ENCODE data around the gene ATP13A3.

Gene ATP13A3

DNA sequence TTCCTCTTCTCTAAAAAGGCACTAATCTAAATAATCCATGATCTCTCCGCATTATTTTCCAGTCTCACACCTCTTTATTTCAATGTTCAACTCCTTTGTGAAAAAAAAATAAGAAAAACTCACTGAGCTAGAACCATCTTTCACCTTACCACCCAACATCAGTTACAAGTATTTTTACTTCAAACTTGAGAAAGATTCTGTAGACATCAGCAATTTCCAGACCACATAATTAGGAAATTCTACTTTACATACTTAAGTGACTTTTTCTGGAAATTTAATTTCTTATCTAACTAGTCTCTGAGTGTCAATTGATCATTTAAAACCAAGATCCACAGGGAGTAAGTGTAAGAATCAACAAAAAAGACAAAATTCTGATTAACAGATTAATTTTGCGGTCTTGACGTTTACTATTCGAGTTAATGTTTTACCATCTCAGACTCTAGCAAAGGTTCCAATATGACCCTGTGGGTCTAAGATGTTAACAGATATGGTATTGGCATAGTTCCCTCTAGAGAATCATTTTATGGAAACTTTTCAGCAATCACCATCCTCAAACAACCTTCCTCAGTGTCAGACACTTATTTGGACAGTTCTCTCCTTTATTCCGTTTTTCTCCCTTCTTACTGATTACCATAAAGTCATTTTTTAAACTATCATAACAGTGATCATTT is 5.1 kb downstream of the ATP13A3 start:
- no peak for ATAC-seq
- TF ChIP-seq GLIS3 (CRISPR knock-in tag; IDR thresholded peaks at IDR 0.05): no peak
- TF ChIP-seq BACH2 (CRISPR knock-in tag; IDR thresholded peaks at IDR 0.05; ENCODE audit: borderline replicate concordance): no peak
- TF ChIP-seq ESRRG (CRISPR knock-in tag; IDR thresholded peaks at IDR 0.05): no peak
- TF ChIP-seq ZC3H10 (CRISPR knock-in tag; IDR thresholded peaks at IDR 0.05): no peak
- no peak for TF ChIP-seq PPARA (CRISPR knock-in tag; IDR thresholded peaks at IDR 0.05; ENCODE audit: borderline replicate concordance)
- TF ChIP-seq, protein P1, sequence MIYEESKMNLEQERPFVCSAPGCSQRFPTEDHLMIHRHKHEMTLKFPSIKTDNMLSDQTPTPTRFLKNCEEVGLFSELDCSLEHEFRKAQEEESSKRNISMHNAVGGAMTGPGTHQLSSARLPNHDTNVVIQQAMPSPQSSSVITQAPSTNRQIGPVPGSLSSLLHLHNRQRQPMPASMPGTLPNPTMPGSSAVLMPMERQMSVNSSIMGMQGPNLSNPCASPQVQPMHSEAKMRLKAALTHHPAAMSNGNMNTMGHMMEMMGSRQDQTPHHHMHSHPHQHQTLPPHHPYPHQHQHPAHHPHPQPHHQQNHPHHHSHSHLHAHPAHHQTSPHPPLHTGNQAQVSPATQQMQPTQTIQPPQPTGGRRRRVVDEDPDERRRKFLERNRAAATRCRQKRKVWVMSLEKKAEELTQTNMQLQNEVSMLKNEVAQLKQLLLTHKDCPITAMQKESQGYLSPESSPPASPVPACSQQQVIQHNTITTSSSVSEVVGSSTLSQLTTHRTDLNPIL (CRISPR knock-in tag; IDR thresholded peaks at IDR 0.05; ENCODE audit: low read depth): no peak
- TF ChIP-seq RARB (CRISPR knock-in tag; IDR thresholded peaks at IDR 0.05): no peak

DNA sequence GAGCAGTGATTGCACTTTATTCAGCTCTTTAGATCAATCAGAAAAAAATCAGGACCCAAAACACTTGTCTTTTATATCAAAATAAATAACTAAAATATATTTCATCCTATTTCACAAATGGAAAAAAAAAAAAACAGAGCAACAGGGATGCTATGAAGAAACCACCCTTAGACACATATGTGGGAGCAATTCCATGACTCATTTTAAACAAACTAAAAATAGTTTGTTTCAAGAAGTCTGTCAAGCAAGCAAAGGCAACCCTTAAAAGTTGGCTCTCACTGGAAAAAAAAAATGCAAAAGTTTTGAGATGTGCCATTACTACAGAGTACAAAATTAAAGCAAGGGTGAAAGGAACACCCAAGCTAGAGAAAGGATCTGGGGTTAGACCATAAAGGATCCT is 5.7 kb downstream of the ATP13A3 start:
- no peak for TF ChIP-seq ZNF8 (CRISPR knock-in tag; IDR thresholded peaks at IDR 0.05)
- no peak for TF ChIP-seq TCF4 (CRISPR knock-in tag; IDR thresholded peaks at IDR 0.05; ENCODE audit: borderline replicate concordance)
- TF ChIP-seq ZC3H10 (CRISPR knock-in tag; IDR thresholded peaks at IDR 0.05): no peak
- no peak for TF ChIP-seq CSDC2 (CRISPR knock-in tag; IDR thresholded peaks at IDR 0.05)
- TF ChIP-seq, protein P2, sequence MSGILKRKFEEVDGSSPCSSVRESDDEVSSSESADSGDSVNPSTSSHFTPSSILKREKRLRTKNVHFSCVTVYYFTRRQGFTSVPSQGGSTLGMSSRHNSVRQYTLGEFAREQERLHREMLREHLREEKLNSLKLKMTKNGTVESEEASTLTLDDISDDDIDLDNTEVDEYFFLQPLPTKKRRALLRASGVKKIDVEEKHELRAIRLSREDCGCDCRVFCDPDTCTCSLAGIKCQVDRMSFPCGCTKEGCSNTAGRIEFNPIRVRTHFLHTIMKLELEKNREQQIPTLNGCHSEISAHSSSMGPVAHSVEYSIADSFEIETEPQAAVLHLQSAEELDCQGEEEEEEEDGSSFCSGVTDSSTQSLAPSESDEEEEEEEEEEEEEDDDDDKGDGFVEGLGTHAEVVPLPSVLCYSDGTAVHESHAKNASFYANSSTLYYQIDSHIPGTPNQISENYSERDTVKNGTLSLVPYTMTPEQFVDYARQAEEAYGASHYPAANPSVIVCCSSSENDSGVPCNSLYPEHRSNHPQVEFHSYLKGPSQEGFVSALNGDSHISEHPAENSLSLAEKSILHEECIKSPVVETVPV (CRISPR knock-in tag; IDR thresholded peaks at IDR 0.05): no peak
- TF ChIP-seq, protein P3, sequence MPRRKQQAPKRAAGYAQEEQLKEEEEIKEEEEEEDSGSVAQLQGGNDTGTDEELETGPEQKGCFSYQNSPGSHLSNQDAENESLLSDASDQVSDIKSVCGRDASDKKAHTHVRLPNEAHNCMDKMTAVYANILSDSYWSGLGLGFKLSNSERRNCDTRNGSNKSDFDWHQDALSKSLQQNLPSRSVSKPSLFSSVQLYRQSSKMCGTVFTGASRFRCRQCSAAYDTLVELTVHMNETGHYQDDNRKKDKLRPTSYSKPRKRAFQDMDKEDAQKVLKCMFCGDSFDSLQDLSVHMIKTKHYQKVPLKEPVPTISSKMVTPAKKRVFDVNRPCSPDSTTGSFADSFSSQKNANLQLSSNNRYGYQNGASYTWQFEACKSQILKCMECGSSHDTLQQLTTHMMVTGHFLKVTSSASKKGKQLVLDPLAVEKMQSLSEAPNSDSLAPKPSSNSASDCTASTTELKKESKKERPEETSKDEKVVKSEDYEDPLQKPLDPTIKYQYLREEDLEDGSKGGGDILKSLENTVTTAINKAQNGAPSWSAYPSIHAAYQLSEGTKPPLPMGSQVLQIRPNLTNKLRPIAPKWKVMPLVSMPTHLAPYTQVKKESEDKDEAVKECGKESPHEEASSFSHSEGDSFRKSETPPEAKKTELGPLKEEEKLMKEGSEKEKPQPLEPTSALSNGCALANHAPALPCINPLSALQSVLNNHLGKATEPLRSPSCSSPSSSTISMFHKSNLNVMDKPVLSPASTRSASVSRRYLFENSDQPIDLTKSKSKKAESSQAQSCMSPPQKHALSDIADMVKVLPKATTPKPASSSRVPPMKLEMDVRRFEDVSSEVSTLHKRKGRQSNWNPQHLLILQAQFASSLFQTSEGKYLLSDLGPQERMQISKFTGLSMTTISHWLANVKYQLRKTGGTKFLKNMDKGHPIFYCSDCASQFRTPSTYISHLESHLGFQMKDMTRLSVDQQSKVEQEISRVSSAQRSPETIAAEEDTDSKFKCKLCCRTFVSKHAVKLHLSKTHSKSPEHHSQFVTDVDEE (CRISPR knock-in tag; IDR thresholded peaks at IDR 0.05): no peak
- TF ChIP-seq OSR1 (CRISPR knock-in tag; IDR thresholded peaks at IDR 0.05): no peak
- TF ChIP-seq, protein P4, sequence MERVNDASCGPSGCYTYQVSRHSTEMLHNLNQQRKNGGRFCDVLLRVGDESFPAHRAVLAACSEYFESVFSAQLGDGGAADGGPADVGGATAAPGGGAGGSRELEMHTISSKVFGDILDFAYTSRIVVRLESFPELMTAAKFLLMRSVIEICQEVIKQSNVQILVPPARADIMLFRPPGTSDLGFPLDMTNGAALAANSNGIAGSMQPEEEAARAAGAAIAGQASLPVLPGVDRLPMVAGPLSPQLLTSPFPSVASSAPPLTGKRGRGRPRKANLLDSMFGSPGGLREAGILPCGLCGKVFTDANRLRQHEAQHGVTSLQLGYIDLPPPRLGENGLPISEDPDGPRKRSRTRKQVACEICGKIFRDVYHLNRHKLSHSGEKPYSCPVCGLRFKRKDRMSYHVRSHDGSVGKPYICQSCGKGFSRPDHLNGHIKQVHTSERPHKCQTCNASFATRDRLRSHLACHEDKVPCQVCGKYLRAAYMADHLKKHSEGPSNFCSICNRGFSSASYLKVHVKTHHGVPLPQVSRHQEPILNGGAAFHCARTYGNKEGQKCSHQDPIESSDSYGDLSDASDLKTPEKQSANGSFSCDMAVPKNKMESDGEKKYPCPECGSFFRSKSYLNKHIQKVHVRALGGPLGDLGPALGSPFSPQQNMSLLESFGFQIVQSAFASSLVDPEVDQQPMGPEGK (CRISPR knock-in tag; IDR thresholded peaks at IDR 0.05; ENCODE audit: borderline replicate concordance): no peak
- no peak for TF ChIP-seq RARB (CRISPR knock-in tag; IDR thresholded peaks at IDR 0.05)
- TF ChIP-seq, protein P5, sequence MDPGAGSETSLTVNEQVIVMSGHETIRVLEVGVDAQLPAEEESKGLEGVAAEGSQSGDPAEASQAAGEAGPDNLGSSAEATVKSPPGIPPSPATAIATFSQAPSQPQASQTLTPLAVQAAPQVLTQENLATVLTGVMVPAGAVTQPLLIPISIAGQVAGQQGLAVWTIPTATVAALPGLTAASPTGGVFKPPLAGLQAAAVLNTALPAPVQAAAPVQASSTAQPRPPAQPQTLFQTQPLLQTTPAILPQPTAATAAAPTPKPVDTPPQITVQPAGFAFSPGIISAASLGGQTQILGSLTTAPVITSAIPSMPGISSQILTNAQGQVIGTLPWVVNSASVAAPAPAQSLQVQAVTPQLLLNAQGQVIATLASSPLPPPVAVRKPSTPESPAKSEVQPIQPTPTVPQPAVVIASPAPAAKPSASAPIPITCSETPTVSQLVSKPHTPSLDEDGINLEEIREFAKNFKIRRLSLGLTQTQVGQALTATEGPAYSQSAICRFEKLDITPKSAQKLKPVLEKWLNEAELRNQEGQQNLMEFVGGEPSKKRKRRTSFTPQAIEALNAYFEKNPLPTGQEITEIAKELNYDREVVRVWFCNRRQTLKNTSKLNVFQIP (CRISPR knock-in tag; IDR thresholded peaks at IDR 0.05; ENCODE audit: borderline replicate concordance, low read depth): no peak
- no peak for TF ChIP-seq ZFP3 (CRISPR knock-in tag; IDR thresholded peaks at IDR 0.05)
- no peak for TF ChIP-seq GLIS3 (CRISPR knock-in tag; IDR thresholded peaks at IDR 0.05)
- TF ChIP-seq TOX (CRISPR knock-in tag; IDR thresholded peaks at IDR 0.05; ENCODE audit: borderline replicate concordance): no peak
- TF ChIP-seq ISL1 (CRISPR knock-in tag; IDR thresholded peaks at IDR 0.05): no peak
- no peak for TF ChIP-seq ZNF565 (CRISPR knock-in tag; conservative IDR thresholded peaks at IDR 0.05; ENCODE audit: low read depth)
- TF ChIP-seq PPARA (CRISPR knock-in tag; IDR thresholded peaks at IDR 0.05; ENCODE audit: borderline replicate concordance): no peak
- TF ChIP-seq BACH2 (CRISPR knock-in tag; IDR thresholded peaks at IDR 0.05; ENCODE audit: borderline replicate concordance): no peak
- no peak for TF ChIP-seq ESRRG (CRISPR knock-in tag; IDR thresholded peaks at IDR 0.05)
- TF ChIP-seq ZNF70 (CRISPR knock-in tag; IDR thresholded peaks at IDR 0.05): no peak
- no peak for TF ChIP-seq ZFP30 (CRISPR knock-in tag; IDR thresholded peaks at IDR 0.05)
- peak; percentile 27; the same call in 2 of the 3 replicates for ATAC-seq

DNA sequence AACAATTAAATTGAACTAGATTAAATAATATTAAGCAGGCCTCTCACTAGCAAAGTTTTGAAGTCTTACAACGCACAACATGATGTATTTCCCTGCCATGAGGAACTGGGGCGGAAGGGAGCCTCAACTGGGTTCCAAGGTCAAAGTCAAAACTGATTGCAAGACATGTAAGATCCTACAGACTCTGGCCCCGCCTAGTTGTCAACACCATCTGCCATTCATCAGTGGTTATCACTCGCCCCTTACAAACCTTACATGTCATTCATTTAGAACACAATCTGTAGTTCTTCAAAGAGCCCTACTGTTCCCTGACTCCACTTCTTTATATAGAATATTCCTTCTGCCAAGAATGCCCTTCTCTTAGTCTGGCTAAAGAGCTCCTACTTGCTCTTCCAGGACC is 10.0 kb downstream of the ATP13A3 start:
- ATAC-seq: no peak

More for the DNA sequence above, 10.0 kb downstream of the ATP13A3 start:
- no peak for TF ChIP-seq ZNF565 (CRISPR knock-in tag; conservative IDR thresholded peaks at IDR 0.05; ENCODE audit: low read depth)
- no peak for TF ChIP-seq ZFP30 (CRISPR knock-in tag; IDR thresholded peaks at IDR 0.05)
- no peak for TF ChIP-seq GLIS3 (CRISPR knock-in tag; IDR thresholded peaks at IDR 0.05)
- TF ChIP-seq PPARA (CRISPR knock-in tag; IDR thresholded peaks at IDR 0.05; ENCODE audit: borderline replicate concordance): no peak
- TF ChIP-seq ARNTL (CRISPR knock-in tag; IDR thresholded peaks at IDR 0.05; ENCODE audit: borderline replicate concordance, low read depth): no peak
- no peak for TF ChIP-seq CSDC2 (CRISPR knock-in tag; IDR thresholded peaks at IDR 0.05)
- TF ChIP-seq, protein P5 (CRISPR knock-in tag; IDR thresholded peaks at IDR 0.05; ENCODE audit: borderline replicate concordance, low read depth): no peak
- TF ChIP-seq, protein P1 (CRISPR knock-in tag; IDR thresholded peaks at IDR 0.05; ENCODE audit: low read depth): no peak
- no peak for TF ChIP-seq ESRRG (CRISPR knock-in tag; IDR thresholded peaks at IDR 0.05)
- TF ChIP-seq TCF4 (CRISPR knock-in tag; IDR thresholded peaks at IDR 0.05; ENCODE audit: borderline replicate concordance): no peak
- TF ChIP-seq TOX (CRISPR knock-in tag; IDR thresholded peaks at IDR 0.05; ENCODE audit: borderline replicate concordance): no peak
- no peak for TF ChIP-seq RARB (CRISPR knock-in tag; IDR thresholded peaks at IDR 0.05)
